Testis (tissue), 3 donors: ENCODE measurements around the gene FGF3. TPM values are rescaled to one million over a fixed set of nuclear protein-coding genes. Genes with fewer than 3 reads are reported as not detected.

Experiments
- DNase-seq: peaks from one replicate; pipeline ENCODE4 v3.0.0-alpha.2; 2019
- H3K27ac ChIP-seq, 2 donors: fragments of 200-600 bp; sonication (generic); one replicate each; pipeline ENCODE4 v1.5.1; 2019
- H3K27me3 ChIP-seq: fragments of 200-600 bp; sonication (generic); one replicate; pipeline ENCODE4 v1.5.1; 2019
- H3K36me3 ChIP-seq: fragments of 200-600 bp; sonication (generic); one replicate; pipeline ENCODE4 v1.5.1; 2017; ENCODE audit warnings: low read depth; ENCODE audit errors: missing control alignments
- H3K4me1 ChIP-seq: fragments of 200-600 bp; sonication (generic); one replicate; pipeline ENCODE4 v1.5.1; 2019
- H3K4me3 ChIP-seq, 2 donors: fragments of 200-600 bp; sonication (generic); one replicate each; pipeline ENCODE4 v1.5.1; 2017 to 2019
- H3K9me3 ChIP-seq: fragments of 200-600 bp; sonication (generic); one replicate; pipeline ENCODE4 v1.5.1; 2017
- CTCF ChIP-seq, 3 experiments: fragments of 450-650 bp in 2 of 3; fragments of 200-600 bp in 1 of 3; sonication (generic) in 1 of 3; IDR thresholded peaks; one replicate each; pipeline ENCODE4 v1.5.1; 2016 to 2019; ENCODE audit warnings: antibody characterized with exemption in 3 of 3, mild to moderate bottlenecking in 2 of 3, moderate library complexity in 1 of 3
- POLR2A ChIP-seq: fragments of 450-650 bp; IDR thresholded peaks from one replicate; pipeline ENCODE4 v1.6.1; 2017; ENCODE audit warnings: antibody characterized with exemption, mild to moderate bottlenecking, moderate library complexity
- WGBS, 2 donors: methylation state at CpG; one replicate each; pipeline ENCODE4 v1.1.5; 2018; 5-methylcytosine and 5-hydroxymethylcytosine counted together
- intact Hi-C: fragments of 100-400 bp; cut with DNase I; formaldehyde crosslinking; loops from one replicate; pipeline ENCODE4 v1.15.1; 2023; ENCODE audit warnings: low total_unique reads
- polyA plus RNA-seq: library from polyadenylated mRNA; stranded (reverse); fragments of 350-450 nt; fragmentation: Illumina TruSeq; extraction: RNeasy Lipid Tissue Mini Kit (QIAGEN cat#74804); gene quantifications from one replicate; pipeline ENCODE4 v1.2.3, GENCODE V29; 2014; ENCODE audit warnings: low read depth, low replicate concordance; ENCODE audit not compliant: insufficient read depth
- total RNA-seq, 2 donors: library from RNA; depleted of rRNA; stranded (reverse); fragments of >200 nt; gene quantifications; one replicate each; pipeline ENCODE4 v1.2.3, GENCODE V29; 2016

The FGF3 gene
- total and polyA plus RNA-seq, 3 donors from 2014 or later, result 0.50 TPM; not detected in 2

GRCh38 chr11:69830086-69830485, 10.9 kb upstream of the FGF3 start:
- DNase-seq, result no peak
- Histone ChIP-seq H3K27ac (no peak overlapping the region), H3K4me3 (no peak overlapping the region), H3K9me3 (no peaks in the 10 kb centered on the region), H3K36me3 (no peaks in the 10 kb centered on the region), H3K4me1 (no peaks in the 10 kb centered on the region), H3K27me3 (no peaks in the 10 kb centered on the region)
- intact Hi-C loops, result no loop called here
- WGBS, 2 donors, result 82 to 92% methylated on average over 11 of the region's 11 CpGs
- TF ChIP-seq POLR2A (no peak), CTCF (IDR thresholded peaks at IDR 0.05) (no peak)

GRCh38 chr11:69828971-69829344, 9.7 kb upstream of the FGF3 start:
- Histone ChIP-seq H3K9me3 (no peaks in the 10 kb centered on the region), H3K36me3 (no peaks in the 10 kb centered on the region), H3K27me3 (no peaks in the 10 kb centered on the region), H3K27ac (no peak overlapping the region), H3K4me1 (no peaks in the 10 kb centered on the region), H3K4me3 (no peak overlapping the region)
- 89 to 90% methylated on average over 4 to 6 of the region's 6 CpGs for WGBS, 2 donors
- TF ChIP-seq POLR2A, result no peak
- TF ChIP-seq CTCF (IDR thresholded peaks at IDR 0.05), result no peak
- no peak for DNase-seq
- intact Hi-C loops, result no loop called here

GRCh38 chr11:69828276-69828970, 9.2 kb upstream of the FGF3 start:
- 76 to 77% methylated on average over 12 of the region's 12 CpGs for WGBS, 2 donors
- H3K4me3 ChIP-seq, result no peak overlapping the region
- no peak for TF ChIP-seq CTCF (IDR thresholded peaks at IDR 0.05)
- TF ChIP-seq POLR2A, result no peak
- no peak overlapping the region for H3K27ac ChIP-seq
- no peaks in the 10 kb centered on the region for H3K9me3 ChIP-seq
- H3K27me3 ChIP-seq, result no peaks in the 10 kb centered on the region
- H3K36me3 ChIP-seq, result no peaks in the 10 kb centered on the region
- no peak for DNase-seq
- no peaks in the 10 kb centered on the region for H3K4me1 ChIP-seq
- intact Hi-C loops, result no loop called here

- H3K9me3 ChIP-seq, result no peaks in the 10 kb centered on the region
- no peaks in the 10 kb centered on the region for H3K4me1 ChIP-seq
- intact Hi-C loops, result no loop called here
- H3K27me3 ChIP-seq, result no peaks in the 10 kb centered on the region
- no peak overlapping the region for H3K27ac ChIP-seq
- TF ChIP-seq CTCF (IDR thresholded peaks at IDR 0.05), result no peak
- no peak for TF ChIP-seq POLR2A
- WGBS, 2 donors, result 93 to 96% methylated on average over 10 of the region's 10 CpGs
- H3K36me3 ChIP-seq, result no peaks in the 10 kb centered on the region
- no peak for DNase-seq
- no peak overlapping the region for H3K4me3 ChIP-seq
Measured at GRCh38 chr11:69826773-69827172, 7.6 kb upstream of the FGF3 start.

- no peaks in the 10 kb centered on the region for H3K4me1 ChIP-seq
- TF ChIP-seq POLR2A (no peak), CTCF (IDR thresholded peaks at IDR 0.05) (no peak)
- no peaks in the 10 kb centered on the region for H3K9me3 ChIP-seq
- H3K36me3 ChIP-seq, result no peaks in the 10 kb centered on the region
- no peak for DNase-seq
- no peak overlapping the region for H3K4me3 ChIP-seq
- intact Hi-C loops, result no loop called here
- WGBS, 2 donors, result 69 to 76% methylated on average over 7 to 8 of the region's 8 CpGs
- H3K27ac ChIP-seq, result no peak overlapping the region
- no peaks in the 10 kb centered on the region for H3K27me3 ChIP-seq
Measured at GRCh38 chr11:69825941-69826340, 6.7 kb upstream of the FGF3 start.
